Measurements from ENCODE around the gene F10. TPM values are rescaled to one million over a fixed set of nuclear protein-coding genes. Genes with fewer than 3 reads are reported as not detected.

Gene F10
- total RNA-seq, 1 donor from 2014 or later, result not detected

GRCh38 chr13:113187263-113187669 is 64.7 kb downstream of the F10 start:
- H3K9me3 Mint-ChIP-seq, result no peaks in the 10 kb centered on the region
- H3K4me3 Mint-ChIP-seq, result no peak overlapping the region
- ATAC-seq (ENCODE audit: low read depth) (no peak), DNase-seq (no peak)
- intact Hi-C loops (cut with micrococcal nuclease), result no loop called here
- ChIA-PET CTCF (no interaction called here), POLR2A (no interaction called here)
- peaks cover 3% of the 10 kb centered on the region for H3K4me1 Mint-ChIP-seq
- TF ChIP-seq, protein P1, sequence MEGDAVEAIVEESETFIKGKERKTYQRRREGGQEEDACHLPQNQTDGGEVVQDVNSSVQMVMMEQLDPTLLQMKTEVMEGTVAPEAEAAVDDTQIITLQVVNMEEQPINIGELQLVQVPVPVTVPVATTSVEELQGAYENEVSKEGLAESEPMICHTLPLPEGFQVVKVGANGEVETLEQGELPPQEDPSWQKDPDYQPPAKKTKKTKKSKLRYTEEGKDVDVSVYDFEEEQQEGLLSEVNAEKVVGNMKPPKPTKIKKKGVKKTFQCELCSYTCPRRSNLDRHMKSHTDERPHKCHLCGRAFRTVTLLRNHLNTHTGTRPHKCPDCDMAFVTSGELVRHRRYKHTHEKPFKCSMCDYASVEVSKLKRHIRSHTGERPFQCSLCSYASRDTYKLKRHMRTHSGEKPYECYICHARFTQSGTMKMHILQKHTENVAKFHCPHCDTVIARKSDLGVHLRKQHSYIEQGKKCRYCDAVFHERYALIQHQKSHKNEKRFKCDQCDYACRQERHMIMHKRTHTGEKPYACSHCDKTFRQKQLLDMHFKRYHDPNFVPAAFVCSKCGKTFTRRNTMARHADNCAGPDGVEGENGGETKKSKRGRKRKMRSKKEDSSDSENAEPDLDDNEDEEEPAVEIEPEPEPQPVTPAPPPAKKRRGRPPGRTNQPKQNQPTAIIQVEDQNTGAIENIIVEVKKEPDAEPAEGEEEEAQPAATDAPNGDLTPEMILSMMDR (IDR thresholded peaks at IDR 0.05), result no peak
- H3K27ac Mint-ChIP-seq, result no peak overlapping the region
- H3K36me3 Mint-ChIP-seq (ENCODE audit: low read depth), result peaks cover 74% of the 10 kb centered on the region
- no peaks in the 10 kb centered on the region for H3K27me3 Mint-ChIP-seq

DNA sequence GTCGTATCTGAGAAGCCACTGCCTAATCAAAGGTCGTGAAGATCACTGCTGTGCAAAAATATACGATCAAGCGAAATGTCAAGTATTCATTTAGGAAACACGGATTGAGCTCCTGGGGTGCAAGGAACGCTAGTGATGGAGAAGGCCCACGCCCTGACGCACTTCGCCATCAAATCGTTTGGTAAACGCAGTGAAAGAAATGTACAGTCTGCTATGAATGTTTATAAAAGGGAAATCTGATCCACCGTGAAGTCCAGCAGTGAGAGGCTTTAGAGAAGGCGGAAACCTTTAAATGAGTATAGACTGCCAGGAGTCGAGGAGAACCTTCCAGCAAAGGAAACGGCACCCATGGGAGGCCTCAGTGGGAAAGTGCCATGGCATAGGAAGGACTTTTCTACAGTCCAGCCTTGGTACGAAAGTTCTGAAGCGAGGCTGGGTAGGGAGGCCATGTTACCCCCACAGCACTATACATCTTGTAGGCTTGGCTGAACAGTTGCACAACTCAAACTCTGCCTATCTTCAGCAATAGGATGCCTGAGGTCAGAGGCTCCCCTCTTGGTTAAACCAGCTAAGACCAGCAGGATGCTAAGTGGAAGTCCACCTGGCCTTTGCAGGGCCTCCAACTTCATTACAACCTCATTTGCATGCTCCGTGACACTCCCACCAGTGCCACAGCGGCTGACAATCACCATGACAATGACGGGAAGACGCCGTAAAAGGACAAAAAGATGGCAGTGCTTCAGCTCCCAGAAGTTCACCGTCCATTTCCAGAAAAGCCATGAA is 65.5 kb downstream of the F10 start:
- H3K27me3 Mint-ChIP-seq, result no peaks in the 10 kb centered on the region
- peaks cover 77% of the 10 kb centered on the region for H3K36me3 Mint-ChIP-seq (ENCODE audit: low read depth)
- no peak for ATAC-seq (ENCODE audit: low read depth)
- intact Hi-C loops (cut with micrococcal nuclease), result no loop called here
- TF ChIP-seq, protein P1 (IDR thresholded peaks at IDR 0.05), result no peak
- H3K4me3 Mint-ChIP-seq, result no peak overlapping the region
- CTCF ChIA-PET, result no interaction called here
- H3K4me1 Mint-ChIP-seq, result peaks cover 3% of the 10 kb centered on the region
- H3K27ac Mint-ChIP-seq, result no peak overlapping the region
- POLR2A ChIA-PET, result no interaction called here
- no peaks in the 10 kb centered on the region for H3K9me3 Mint-ChIP-seq
- DNase-seq, result no peak

- H3K4me1 Mint-ChIP-seq, result no peaks in the 10 kb centered on the region
- H3K27ac Mint-ChIP-seq, result no peak overlapping the region
- ChIA-PET CTCF (no interaction called here), POLR2A (no interaction called here)
- no peaks in the 10 kb centered on the region for H3K27me3 Mint-ChIP-seq
- intact Hi-C loops (cut with micrococcal nuclease), result no loop called here
- H3K9me3 Mint-ChIP-seq, result no peaks in the 10 kb centered on the region
- TF ChIP-seq, protein P1 (IDR thresholded peaks at IDR 0.05), result no peak
- DNase-seq (no peak), ATAC-seq (ENCODE audit: low read depth) (no peak)
- H3K36me3 Mint-ChIP-seq (ENCODE audit: low read depth), result peaks cover 79% of the 10 kb centered on the region
- no peak overlapping the region for H3K4me3 Mint-ChIP-seq
Measured at GRCh38 chr13:113190181-113190580, 67.6 kb downstream of the F10 start.

GRCh38 chr13:113192279-113192678 is 69.7 kb downstream of the F10 start:
- TF ChIP-seq, protein P1 (IDR thresholded peaks at IDR 0.05), result no peak
- H3K4me1 Mint-ChIP-seq, result no peaks in the 10 kb centered on the region
- H3K27ac Mint-ChIP-seq, result no peak overlapping the region
- peaks cover 83% of the 10 kb centered on the region for H3K36me3 Mint-ChIP-seq (ENCODE audit: low read depth)
- no peaks in the 10 kb centered on the region for H3K9me3 Mint-ChIP-seq
- CTCF ChIA-PET, result no interaction called here
- no peaks in the 10 kb centered on the region for H3K27me3 Mint-ChIP-seq
- ATAC-seq (ENCODE audit: low read depth), result no peak
- no peak overlapping the region for H3K4me3 Mint-ChIP-seq
- DNase-seq, result no peak
- intact Hi-C loops (cut with micrococcal nuclease), result no loop called here
- POLR2A ChIA-PET, result no interaction called here

DNA sequence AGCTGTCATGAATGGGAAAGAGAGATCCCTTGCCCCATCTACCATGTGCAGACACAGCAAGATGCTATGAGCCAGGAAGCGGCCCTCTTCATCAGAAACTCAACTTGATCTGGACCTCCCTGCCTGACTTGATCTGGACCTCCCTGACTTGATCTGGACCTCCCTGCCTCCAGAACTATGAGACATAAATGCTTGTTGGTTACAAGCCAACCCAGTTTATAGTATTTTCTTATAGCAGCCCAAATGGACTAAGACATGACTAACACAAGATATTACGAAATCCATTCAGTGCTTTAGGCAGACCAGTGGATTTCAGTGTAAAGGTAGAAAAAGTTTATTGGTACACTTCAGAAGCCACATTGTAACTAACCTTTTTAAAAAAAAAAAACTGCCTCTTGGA is 70.3 kb downstream of the F10 start:
- H3K4me3 Mint-ChIP-seq, result no peak overlapping the region
- intact Hi-C loops (cut with micrococcal nuclease), result no loop called here

More for the DNA sequence above, 70.3 kb downstream of the F10 start:
- ChIA-PET POLR2A (no interaction called here), CTCF (no interaction called here)
- peaks cover 83% of the 10 kb centered on the region for H3K36me3 Mint-ChIP-seq (ENCODE audit: low read depth)
- H3K4me1 Mint-ChIP-seq, result no peaks in the 10 kb centered on the region
- TF ChIP-seq, protein P1 (IDR thresholded peaks at IDR 0.05), result no peak
- H3K27me3 Mint-ChIP-seq, result no peaks in the 10 kb centered on the region
- DNase-seq (no peak), ATAC-seq (ENCODE audit: low read depth) (no peak)
- H3K27ac Mint-ChIP-seq, result no peak overlapping the region
- H3K9me3 Mint-ChIP-seq, result no peaks in the 10 kb centered on the region

All from activated B cell treated with CpG ODN at 0.5 μM for 24 hours (primary cell).